ENCODE results near the gene KRTAP10-4.
"Not testable (repeated sequence)": the region's sequence is repeated elsewhere in the genome, so short reads cannot be mapped to it uniquely, and the experiment has no call there.

KRTAP10-4 gene

DNA sequence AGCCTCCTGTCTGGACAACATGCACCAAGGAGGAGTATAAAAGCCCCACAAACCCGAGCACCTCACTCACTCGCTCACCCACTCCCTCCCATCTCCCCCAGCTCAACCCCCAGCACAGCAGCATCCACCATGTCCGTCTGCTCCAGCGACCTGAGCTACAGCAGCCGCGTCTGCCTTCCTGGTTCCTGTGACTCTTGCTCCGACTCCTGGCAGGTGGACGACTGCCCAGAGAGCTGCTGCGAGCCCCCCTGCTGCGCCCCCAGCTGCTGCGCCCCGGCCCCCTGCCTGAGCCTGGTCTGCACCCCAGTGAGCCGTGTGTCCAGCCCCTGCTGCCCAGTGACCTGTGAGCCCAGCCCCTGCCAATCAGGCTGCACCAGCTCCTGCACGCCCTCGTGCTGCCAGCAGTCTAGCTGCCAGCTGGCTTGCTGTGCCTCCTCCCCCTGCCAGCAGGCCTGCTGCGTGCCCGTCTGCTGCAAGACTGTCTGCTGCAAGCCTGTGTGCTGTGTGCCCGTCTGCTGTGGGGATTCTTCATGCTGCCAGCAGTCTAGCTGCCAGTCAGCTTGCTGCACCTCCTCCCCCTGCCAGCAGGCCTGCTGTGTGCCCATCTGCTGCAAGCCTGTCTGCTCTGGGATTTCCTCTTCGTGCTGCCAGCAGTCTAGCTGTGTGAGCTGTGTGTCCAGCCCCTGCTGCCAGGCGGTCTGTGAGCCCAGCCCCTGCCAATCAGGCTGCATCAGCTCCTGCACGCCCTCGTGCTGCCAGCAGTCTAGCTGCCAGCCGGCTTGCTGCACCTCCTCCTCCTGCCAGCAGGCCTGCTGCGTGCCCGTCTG, at the start of gene KRTAP10-4:
Gene KRTAP10-4, plus strand, starts transcription at position 100 of the 827 bp plus-strand sequence. Its CDS starts 30 bp downstream, at position 130.
- not testable (repeated sequence) for H3K27me3 ChIP-seq (ENCODE audit: control insufficient read depth, insufficient read depth, low read length); H3K4me1 ChIP-seq (ENCODE audit: control insufficient read depth, insufficient read depth, low read length); H3K9me3 ChIP-seq (ENCODE audit: control insufficient read depth, insufficient read depth, low read length); H3K36me3 ChIP-seq (ENCODE audit: control insufficient read depth, insufficient read depth, low read length); H3K9ac ChIP-seq (ENCODE audit: low read depth, low read length); H3K27ac ChIP-seq (ENCODE audit: low read depth, low read length); H3K4me3 ChIP-seq (ENCODE audit: low read depth, low read length)

- no peaks in the 10 kb centered on the region for H3K4me1 ChIP-seq (ENCODE audit: control insufficient read depth, insufficient read depth, low read length)
- H3K27me3 ChIP-seq (ENCODE audit: control insufficient read depth, insufficient read depth, low read length) = no peaks in the 10 kb centered on the region
- no peak overlapping the region for H3K4me3 ChIP-seq (ENCODE audit: low read depth, low read length)
- H3K27ac ChIP-seq (ENCODE audit: low read depth, low read length) = no peak overlapping the region
- no peak overlapping the region for H3K9ac ChIP-seq (ENCODE audit: low read depth, low read length)
- no peaks in the 10 kb centered on the region for H3K9me3 ChIP-seq (ENCODE audit: control insufficient read depth, insufficient read depth, low read length)
- H3K36me3 ChIP-seq (ENCODE audit: control insufficient read depth, insufficient read depth, low read length) = no peaks in the 10 kb centered on the region
Observed at GRCh38 chr21:44524414-44525371, 48.8 kb upstream of the KRTAP10-4 start.

DNA sequence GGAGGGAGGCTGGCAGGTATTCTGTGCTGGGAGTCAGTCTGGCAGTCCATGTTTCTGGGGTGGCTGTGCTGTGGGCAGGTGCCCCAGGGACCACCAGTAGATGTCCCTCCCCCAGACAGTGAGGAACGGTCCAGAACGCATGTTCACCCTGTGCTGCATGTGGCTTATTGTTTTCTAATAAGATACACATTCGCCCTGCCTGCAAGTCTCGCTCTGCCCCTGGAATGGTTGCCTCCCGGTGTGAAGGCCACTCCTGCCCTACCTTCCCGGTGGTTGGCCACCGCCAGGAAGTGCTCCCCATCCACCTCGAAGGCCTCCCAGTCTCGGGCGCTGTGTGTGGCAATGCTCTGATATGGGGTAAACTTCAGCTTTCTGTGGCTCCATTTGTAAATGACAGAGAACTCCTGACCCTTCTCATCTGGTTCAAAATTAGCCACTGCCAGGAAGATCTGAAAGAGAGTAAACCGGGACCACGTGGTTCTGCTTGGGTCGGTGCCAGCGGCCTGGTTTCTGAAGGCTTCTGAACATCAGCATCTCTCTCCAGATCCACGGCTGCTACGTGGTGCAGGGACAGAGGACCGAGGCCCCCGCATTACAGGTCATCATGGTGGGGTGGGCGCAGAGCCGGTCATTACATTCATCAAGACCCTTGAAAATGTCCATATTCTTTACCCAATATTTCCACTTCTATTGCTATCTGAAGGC, 48.0 kb upstream of the KRTAP10-4 start:
- Histone ChIP-seq H3K4me3 (ENCODE audit: low read depth, low read length) (no peak overlapping the region), H3K27me3 (ENCODE audit: control insufficient read depth, insufficient read depth, low read length) (no peaks in the 10 kb centered on the region), H3K36me3 (ENCODE audit: control insufficient read depth, insufficient read depth, low read length) (no peaks in the 10 kb centered on the region), H3K9ac (ENCODE audit: low read depth, low read length) (no peak overlapping the region), H3K27ac (ENCODE audit: low read depth, low read length) (no peak overlapping the region), H3K4me1 (ENCODE audit: control insufficient read depth, insufficient read depth, low read length) (no peaks in the 10 kb centered on the region), H3K9me3 (ENCODE audit: control insufficient read depth, insufficient read depth, low read length) (no peaks in the 10 kb centered on the region)

DNA sequence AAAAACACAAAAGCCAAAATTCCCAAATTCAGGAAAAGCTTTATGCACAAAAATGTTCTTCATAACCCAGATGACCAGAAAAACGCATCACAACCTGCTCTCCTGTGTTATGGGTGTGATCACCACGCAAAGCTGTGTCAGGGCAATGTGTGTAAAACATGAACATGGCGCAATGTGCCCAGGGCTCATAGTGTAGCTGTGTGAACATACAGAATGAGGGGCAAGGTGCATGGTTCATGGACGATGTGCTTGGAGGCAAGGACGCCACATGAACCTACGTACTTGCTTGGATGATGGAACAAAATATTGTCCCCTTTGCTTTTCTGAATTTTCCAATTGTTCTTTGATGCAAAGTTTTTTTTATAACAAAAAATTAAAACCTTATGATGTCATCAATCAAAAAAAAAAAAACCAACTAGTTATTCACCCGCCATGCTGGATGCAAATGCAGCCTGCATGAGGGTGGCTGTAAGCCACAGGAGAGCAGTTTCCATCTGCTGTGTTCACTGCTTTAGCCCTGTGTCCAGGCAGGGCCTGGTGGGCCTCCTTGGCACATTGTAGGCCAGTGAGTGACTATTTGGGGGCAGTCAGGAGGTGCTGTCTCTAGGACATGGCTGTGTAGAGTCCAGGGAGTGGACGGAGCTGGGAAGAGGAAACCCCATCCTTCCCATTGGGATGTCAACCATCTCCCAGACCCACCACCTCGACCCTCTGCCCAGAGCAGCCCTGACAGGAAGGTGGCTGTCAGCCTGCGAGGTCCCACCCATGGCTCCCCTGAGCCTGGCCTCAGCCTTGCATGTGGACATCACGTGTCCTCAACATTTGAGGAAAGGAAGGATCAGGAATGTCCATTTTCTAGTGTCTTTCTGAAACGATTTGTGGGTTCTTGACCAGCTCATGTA, 47.2 kb upstream of the KRTAP10-4 start:
- H3K9ac ChIP-seq (ENCODE audit: low read depth, low read length) = no peak overlapping the region
- no peak overlapping the region for H3K4me3 ChIP-seq (ENCODE audit: low read depth, low read length)
- no peaks in the 10 kb centered on the region for H3K9me3 ChIP-seq (ENCODE audit: control insufficient read depth, insufficient read depth, low read length)
- no peaks in the 10 kb centered on the region for H3K27me3 ChIP-seq (ENCODE audit: control insufficient read depth, insufficient read depth, low read length)
- H3K36me3 ChIP-seq (ENCODE audit: control insufficient read depth, insufficient read depth, low read length) = no peaks in the 10 kb centered on the region
- no peak overlapping the region for H3K27ac ChIP-seq (ENCODE audit: low read depth, low read length)
- no peaks in the 10 kb centered on the region for H3K4me1 ChIP-seq (ENCODE audit: control insufficient read depth, insufficient read depth, low read length)

GRCh38 chr21:44527156-44527982, 46.2 kb upstream of the KRTAP10-4 start:
- no peaks in the 10 kb centered on the region for H3K36me3 ChIP-seq (ENCODE audit: control insufficient read depth, insufficient read depth, low read length)

GRCh38 chr21:44527983-44528633, 45.4 kb upstream of the KRTAP10-4 start:
- Histone ChIP-seq H3K36me3 (ENCODE audit: control insufficient read depth, insufficient read depth, low read length) (no peaks in the 10 kb centered on the region), H3K4me3 (ENCODE audit: low read depth, low read length) (no peak overlapping the region), H3K27me3 (ENCODE audit: control insufficient read depth, insufficient read depth, low read length) (no peaks in the 10 kb centered on the region), H3K4me1 (ENCODE audit: control insufficient read depth, insufficient read depth, low read length) (no peaks in the 10 kb centered on the region), H3K9ac (ENCODE audit: low read depth, low read length) (no peak overlapping the region), H3K9me3 (ENCODE audit: control insufficient read depth, insufficient read depth, low read length) (no peaks in the 10 kb centered on the region), H3K27ac (ENCODE audit: low read depth, low read length) (no peak overlapping the region)

More at GRCh38 chr21:44527156-44527982, 46.2 kb upstream of the KRTAP10-4 start:
- Histone ChIP-seq H3K27me3 (ENCODE audit: control insufficient read depth, insufficient read depth, low read length) (no peaks in the 10 kb centered on the region), H3K9me3 (ENCODE audit: control insufficient read depth, insufficient read depth, low read length) (no peaks in the 10 kb centered on the region), H3K27ac (ENCODE audit: low read depth, low read length) (no peak overlapping the region), H3K9ac (ENCODE audit: low read depth, low read length) (no peak overlapping the region), H3K4me1 (ENCODE audit: control insufficient read depth, insufficient read depth, low read length) (no peaks in the 10 kb centered on the region), H3K4me3 (ENCODE audit: low read depth, low read length) (no peak overlapping the region)

GRCh38 chr21:44528634-44528995, 44.9 kb upstream of the KRTAP10-4 start:
- Histone ChIP-seq H3K36me3 (ENCODE audit: control insufficient read depth, insufficient read depth, low read length) (no peaks in the 10 kb centered on the region), H3K4me1 (ENCODE audit: control insufficient read depth, insufficient read depth, low read length) (no peaks in the 10 kb centered on the region), H3K27me3 (ENCODE audit: control insufficient read depth, insufficient read depth, low read length) (no peaks in the 10 kb centered on the region), H3K27ac (ENCODE audit: low read depth, low read length) (no peak overlapping the region), H3K9me3 (ENCODE audit: control insufficient read depth, insufficient read depth, low read length) (no peaks in the 10 kb centered on the region), H3K4me3 (ENCODE audit: low read depth, low read length) (no peak overlapping the region), H3K9ac (ENCODE audit: low read depth, low read length) (no peak overlapping the region)

GRCh38 chr21:44529011-44529421, 44.5 kb upstream of the KRTAP10-4 start:
- Histone ChIP-seq H3K9me3 (ENCODE audit: control insufficient read depth, insufficient read depth, low read length) (no peaks in the 10 kb centered on the region), H3K4me3 (ENCODE audit: low read depth, low read length) (no peak overlapping the region), H3K4me1 (ENCODE audit: control insufficient read depth, insufficient read depth, low read length) (no peaks in the 10 kb centered on the region), H3K27me3 (ENCODE audit: control insufficient read depth, insufficient read depth, low read length) (no peaks in the 10 kb centered on the region), H3K9ac (ENCODE audit: low read depth, low read length) (no peak overlapping the region), H3K27ac (ENCODE audit: low read depth, low read length) (no peak overlapping the region), H3K36me3 (ENCODE audit: control insufficient read depth, insufficient read depth, low read length) (no peaks in the 10 kb centered on the region)

- H3K9ac ChIP-seq (ENCODE audit: low read depth, low read length) = no peak overlapping the region
- no peaks in the 10 kb centered on the region for H3K36me3 ChIP-seq (ENCODE audit: control insufficient read depth, insufficient read depth, low read length)
- H3K4me1 ChIP-seq (ENCODE audit: control insufficient read depth, insufficient read depth, low read length) = no peaks in the 10 kb centered on the region
Observed at GRCh38 chr21:44529503-44530125, 43.9 kb upstream of the KRTAP10-4 start.

More at GRCh38 chr21:44529503-44530125, 43.9 kb upstream of the KRTAP10-4 start:
- Histone ChIP-seq H3K27ac (ENCODE audit: low read depth, low read length) (no peak overlapping the region), H3K9me3 (ENCODE audit: control insufficient read depth, insufficient read depth, low read length) (no peaks in the 10 kb centered on the region), H3K27me3 (ENCODE audit: control insufficient read depth, insufficient read depth, low read length) (no peaks in the 10 kb centered on the region), H3K4me3 (ENCODE audit: low read depth, low read length) (no peak overlapping the region)

All from HUES48 (cell line).